ENCODE data around the gene TOP3A.

DNA sequence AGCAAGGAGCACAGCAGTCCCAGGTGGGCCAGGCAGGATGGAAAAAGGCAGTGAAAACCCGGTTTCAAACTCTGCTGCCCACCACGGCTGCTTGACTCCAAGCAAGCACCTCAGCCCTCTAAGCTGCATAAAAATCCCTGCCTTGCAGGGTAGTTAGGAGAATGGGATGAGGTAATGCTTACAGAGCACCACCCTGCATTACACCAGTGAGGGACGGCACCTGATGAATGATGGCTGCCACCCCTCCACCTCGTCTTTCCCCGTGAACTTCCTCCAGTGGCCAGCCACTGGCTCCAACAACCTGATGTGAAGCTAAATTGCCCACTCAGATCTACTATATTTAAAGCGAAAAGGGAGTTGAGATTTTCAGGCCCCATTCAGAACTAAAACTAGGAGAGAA is 33.0 kb downstream of the TOP3A start:
- TF ChIP-seq, protein P1, sequence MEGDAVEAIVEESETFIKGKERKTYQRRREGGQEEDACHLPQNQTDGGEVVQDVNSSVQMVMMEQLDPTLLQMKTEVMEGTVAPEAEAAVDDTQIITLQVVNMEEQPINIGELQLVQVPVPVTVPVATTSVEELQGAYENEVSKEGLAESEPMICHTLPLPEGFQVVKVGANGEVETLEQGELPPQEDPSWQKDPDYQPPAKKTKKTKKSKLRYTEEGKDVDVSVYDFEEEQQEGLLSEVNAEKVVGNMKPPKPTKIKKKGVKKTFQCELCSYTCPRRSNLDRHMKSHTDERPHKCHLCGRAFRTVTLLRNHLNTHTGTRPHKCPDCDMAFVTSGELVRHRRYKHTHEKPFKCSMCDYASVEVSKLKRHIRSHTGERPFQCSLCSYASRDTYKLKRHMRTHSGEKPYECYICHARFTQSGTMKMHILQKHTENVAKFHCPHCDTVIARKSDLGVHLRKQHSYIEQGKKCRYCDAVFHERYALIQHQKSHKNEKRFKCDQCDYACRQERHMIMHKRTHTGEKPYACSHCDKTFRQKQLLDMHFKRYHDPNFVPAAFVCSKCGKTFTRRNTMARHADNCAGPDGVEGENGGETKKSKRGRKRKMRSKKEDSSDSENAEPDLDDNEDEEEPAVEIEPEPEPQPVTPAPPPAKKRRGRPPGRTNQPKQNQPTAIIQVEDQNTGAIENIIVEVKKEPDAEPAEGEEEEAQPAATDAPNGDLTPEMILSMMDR (IDR thresholded peaks at IDR 0.05) = no peak
- no peak for TF ChIP-seq POLR2A (IDR thresholded peaks at IDR 0.05)
